GM21529 (cell line): ENCODE data around the gene PLCB3.

Source experiments
- ATAC-seq: cut with Tn5 transposase; IDR thresholded peaks from one replicate; pipeline ENCODE4 v1.9.1; 2021; ENCODE audit not compliant: unreplicated experiment

The PLCB3 gene

GRCh38 chr11:64265176-64266160, 14.1 kb downstream of the PLCB3 start:
- ATAC-seq: no peak

- no peak for ATAC-seq
These were observed 15.0 kb downstream of the PLCB3 start for GRCh38 chr11:64266339-64266738.

GRCh38 chr11:64267207-64267945, 16.0 kb downstream of the PLCB3 start:
- no peak for ATAC-seq

- ATAC-seq: no peak
These were observed 16.9 kb downstream of the PLCB3 start for GRCh38 chr11:64268025-64268892.

GRCh38 chr11:64268893-64269539, 17.7 kb downstream of the PLCB3 start:
- peak; percentile 25 for ATAC-seq

GRCh38 chr11:64269540-64270220, 18.4 kb downstream of the PLCB3 start:
- peak; percentile 62 for ATAC-seq

- no peak for ATAC-seq
These were observed 23.9 kb downstream of the PLCB3 start for GRCh38 chr11:64275031-64275800.

- ATAC-seq: no peak
These were observed 24.5 kb downstream of the PLCB3 start for GRCh38 chr11:64275841-64276240.

GRCh38 chr11:64276653-64277431, 25.5 kb downstream of the PLCB3 start:
- ATAC-seq: no peak

- no peak for ATAC-seq
These were observed 27.4 kb downstream of the PLCB3 start for GRCh38 chr11:64278576-64279190.

GRCh38 chr11:64281957-64282770, 30.8 kb downstream of the PLCB3 start:
- no peak for ATAC-seq

- ATAC-seq: no peak
These were observed 31.8 kb downstream of the PLCB3 start for GRCh38 chr11:64283092-64283491.

GRCh38 chr11:64284048-64284961, 33.0 kb downstream of the PLCB3 start, which contains the start of gene BAD:
Gene BAD, minus strand, starts transcription at chr11:64284665. Its CDS starts 297 bp downstream, at chr11:64284368.
- peak; percentile 83 for ATAC-seq

- peak; percentile 53 for ATAC-seq
These were observed 33.9 kb downstream of the PLCB3 start, which contains the start of gene GPR137 for GRCh38 chr11:64284962-64285884. Gene GPR137, plus strand, starts transcription at chr11:64285848. Its CDS starts 677 bp downstream, at chr11:64286525.
